ENCODE data around the gene ADGRD1.
"Not testable (repeated sequence)": the region's sequence is repeated elsewhere in the genome, so short reads cannot be mapped to it uniquely, and the experiment has no call there.

Gene ADGRD1

DNA sequence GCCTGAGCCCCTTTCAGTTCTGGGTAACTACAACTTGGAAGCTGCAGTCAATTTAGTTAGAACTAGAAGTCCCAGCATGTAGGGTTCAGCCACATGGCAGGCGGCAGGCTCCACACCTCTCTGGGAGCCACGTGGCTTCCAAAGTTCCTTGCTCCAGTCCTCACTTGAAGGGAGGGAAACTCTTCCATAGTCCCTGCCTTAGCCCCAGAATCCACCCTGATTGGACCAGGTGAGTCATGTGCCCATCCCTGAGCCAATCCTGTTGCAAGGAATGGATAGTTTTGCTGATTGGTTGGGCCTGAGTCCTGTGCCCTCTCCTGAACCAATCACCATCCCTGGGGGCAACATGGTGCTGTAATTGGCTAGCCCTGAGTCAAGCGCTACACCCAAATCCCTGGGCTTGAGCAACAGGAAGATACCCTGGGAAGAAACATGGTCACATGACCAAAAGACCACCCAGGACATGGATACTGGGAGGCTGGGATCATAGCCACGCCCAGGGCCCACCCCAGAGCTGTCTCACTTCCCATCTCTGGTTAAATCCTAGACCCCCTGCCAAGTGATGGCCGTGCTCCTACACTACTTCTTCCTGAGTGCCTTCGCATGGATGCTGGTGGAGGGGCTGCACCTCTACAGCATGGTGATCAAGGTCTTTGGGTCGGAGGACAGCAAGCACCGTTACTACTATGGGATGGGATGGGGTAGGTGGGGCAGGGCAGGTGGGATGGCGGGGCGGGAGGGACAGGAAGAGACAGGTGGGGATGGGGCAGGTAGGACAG is 154.7 kb downstream of the ADGRD1 start:
- no peak for DNase-seq

GRCh38 chr12:131111446-131111845 is 157.7 kb downstream of the ADGRD1 start:
- no peak for DNase-seq

- no peak for DNase-seq
Observed at GRCh38 chr12:131112021-131112420, 158.3 kb downstream of the ADGRD1 start.

DNA sequence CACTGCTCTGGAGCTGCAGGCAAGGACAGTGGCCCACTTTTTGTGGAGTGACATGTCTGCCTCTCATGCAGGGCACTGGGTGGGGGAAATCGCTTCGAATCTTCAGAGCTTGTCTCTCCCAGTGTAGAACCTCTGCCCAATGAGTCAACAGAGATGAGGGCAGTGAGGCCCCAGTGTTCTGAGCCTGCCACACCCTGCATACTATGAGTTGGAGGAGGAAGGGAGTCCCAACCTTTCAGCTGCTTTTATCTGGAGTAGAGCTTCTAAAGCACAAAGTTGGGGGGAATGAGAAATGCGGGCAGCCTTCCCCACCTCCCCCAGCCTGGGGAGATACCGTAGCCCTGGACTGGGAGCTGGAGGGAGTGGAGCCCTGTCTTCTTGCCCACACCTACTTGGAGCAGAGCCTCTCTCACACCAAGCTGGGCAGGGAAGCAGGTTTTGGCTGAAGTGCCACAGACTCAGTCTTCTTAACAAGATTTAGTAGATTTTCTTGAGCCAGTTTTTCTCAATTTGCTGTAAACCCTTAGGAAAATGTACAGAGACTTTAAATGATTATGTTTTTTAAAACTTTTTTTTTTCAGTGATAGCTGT is 159.1 kb downstream of the ADGRD1 start:
- DNase-seq: no peak

DNA sequence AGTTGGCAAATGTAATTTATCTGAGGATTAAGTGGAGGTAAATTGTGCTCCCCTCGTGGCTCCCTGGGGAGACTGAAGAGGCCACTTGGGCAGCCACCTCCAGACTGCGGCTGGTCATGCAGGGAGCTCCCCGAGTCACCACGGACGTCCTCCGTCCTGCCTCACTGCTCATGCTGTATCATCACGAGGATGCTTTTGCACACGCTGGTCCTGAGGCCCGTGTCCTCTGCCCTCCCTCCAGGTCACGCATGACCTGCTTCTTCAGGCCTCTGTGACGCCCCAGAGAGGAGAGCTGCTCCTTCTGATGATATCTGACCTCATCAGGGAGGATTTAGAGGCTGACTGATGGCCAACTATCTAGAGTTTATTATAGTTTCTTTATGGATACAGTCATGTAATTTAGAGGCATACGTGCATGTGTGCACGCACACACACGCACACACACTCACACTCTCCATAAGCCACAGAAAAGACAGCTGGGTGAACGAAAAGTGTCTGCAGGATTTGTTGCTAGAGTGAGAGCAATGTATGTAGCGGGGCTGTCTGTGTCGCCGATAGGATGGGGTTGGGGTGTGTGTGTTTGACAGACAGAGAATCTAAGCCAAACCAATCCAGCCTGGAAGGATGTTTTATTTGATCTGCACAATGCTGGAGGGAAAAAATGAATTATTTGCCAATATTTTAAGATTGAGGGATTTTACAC is 160.0 kb downstream of the ADGRD1 start:
- DNase-seq: no peak

GRCh38 chr12:131114271-131114670 is 160.6 kb downstream of the ADGRD1 start:
- no peak for DNase-seq

DNA sequence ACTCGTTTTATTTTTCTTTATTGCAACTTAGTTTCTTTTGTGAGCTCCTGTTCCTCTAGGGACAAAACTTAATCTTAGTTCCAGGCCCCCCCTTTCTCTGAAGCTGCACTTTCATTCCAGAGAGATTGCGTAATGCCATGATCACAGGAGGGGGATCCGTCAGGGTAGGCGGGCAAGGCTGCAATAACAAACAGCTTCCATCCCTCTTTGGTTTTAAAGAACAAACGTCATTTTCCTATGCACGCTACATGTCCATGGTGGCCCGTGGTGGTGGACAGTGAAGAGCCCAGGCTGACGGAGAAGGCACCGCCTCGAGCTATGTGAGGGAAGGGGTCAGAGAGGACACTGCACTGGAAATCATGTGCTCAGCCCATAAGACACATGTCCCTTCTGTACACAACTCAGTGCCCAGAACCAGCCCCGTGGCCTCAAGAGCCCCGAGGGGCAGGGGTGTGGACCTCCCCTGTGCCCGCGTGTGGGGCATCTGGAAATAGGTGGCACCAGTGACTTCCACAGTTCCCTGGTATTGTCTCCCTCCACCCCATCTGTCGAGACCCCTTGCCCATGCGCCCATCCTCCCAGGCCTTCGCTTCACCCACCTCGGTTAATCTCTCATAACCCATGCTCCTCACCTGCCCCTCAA is 161.4 kb downstream of the ADGRD1 start:
- no peak for DNase-seq

DNA sequence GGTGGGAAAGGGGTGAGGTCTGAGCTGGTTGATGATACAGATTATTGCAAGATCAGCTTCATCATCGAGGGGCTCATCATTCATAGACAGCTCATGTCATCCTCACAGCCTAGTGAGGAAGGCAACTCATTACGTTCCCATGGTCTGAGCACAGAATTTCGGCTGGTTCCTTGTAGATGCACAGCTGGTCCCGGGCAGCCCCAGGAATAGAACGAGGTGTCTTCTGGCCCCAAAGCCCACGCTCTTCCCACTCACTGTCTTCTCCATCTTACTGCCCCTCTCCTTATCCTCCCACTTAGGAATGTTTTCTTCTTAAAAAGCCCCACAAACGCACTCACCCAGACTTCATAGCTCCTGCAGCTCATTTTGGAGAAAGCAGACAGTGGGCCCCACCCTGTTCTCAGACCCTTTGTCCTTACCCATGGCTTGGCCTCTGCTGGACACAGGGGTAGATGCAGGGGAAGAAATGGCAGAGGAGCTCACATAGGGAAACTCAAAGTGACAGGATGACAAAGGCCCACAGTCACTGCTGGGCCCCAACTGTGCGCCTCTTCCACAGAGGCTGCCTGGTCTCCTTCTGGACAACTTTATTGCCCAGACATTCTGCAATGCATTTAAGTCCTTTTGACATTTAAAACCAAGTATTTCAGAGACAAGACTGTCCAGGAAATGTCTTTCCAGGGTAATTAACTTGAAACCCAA is 162.2 kb downstream of the ADGRD1 start:
- DNase-seq: no peak

- no peak for DNase-seq
Observed at GRCh38 chr12:131116468-131117117, 162.9 kb downstream of the ADGRD1 start.

GRCh38 chr12:131117438-131118245 is 163.9 kb downstream of the ADGRD1 start:
- no peak for DNase-seq

GRCh38 chr12:131118371-131118770 is 164.7 kb downstream of the ADGRD1 start:
- no peak for DNase-seq

DNA sequence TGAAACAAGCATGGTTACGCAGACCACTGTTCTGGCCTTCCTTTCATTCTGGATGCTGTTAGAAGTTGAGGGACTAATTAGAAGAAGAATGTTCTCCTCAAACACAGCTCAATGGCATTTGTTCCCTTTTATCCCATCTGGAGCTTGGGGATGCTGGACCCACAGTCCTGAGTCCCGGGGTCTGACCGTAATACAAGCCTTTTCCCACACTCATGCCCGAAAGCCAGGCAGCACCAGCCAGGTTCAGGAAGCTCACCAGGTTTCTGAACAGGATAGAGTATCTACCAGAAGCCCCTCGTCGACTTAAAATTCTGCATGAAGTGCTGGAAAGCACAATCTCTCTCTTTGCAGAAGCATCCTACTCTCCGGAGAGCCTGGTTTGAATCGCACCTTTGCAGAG is 165.6 kb downstream of the ADGRD1 start:
- not testable (repeated sequence) for DNase-seq

- no peak for DNase-seq
Observed at GRCh38 chr12:131119936-131120335, 166.2 kb downstream of the ADGRD1 start.

DNA sequence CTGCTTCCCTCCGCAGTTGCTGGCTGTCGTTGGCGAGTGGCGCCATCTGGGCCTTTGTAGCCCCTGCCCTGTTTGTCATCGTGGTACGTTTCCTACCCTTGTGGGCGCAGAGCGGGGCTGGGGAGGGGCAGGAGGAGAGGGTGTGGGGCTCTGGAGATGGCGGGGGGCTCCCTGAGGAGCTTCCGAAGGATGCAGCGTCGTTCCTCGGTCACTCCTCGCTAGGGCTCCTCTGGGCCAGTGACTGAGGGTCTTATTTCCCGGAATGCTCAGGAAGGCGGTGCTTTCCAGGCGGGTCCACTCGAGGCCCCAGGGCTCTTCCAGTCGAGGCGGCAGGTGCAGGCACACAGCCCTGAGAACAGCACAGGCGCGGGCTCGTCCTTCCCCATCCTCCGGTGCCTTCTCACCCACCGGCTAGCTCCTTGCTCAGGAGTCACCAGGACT is 167.1 kb downstream of the ADGRD1 start:
- DNase-seq: no peak

DNA sequence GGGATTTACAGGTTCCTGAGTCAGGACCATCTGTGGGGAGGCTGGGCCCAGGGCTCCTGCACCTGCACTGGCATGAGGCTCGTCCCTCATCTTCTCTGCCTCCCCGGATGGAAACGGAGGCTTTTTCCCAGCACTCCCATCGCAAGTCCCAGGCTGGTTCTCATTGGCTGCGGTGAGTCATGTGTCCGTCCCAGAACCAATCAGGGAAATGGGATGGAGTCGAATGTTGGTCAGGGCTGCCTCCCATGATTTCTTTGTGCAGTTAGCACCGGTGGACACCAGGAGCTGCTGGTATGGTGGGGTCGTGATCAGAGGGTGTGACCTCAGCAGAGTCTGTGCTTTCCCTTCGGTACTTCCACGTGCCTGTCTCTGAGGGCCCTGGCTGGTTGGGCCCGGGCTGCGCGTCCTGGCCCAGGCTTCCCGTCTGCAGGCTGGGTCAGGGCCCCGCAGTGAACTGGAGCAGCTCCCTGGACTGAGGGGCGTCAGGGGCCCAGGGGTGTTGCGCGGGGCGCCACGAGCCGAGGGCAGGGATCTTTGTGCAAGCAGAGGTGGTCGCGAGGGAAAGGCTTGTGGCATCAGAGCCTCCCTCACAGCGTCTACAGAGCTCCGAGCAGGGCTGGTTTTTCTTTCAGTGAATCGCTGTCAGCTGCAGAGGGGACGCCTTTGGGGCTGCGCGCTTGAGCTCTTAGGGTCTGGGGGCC is 168.1 kb downstream of the ADGRD1 start:
- no peak for DNase-seq

DNA sequence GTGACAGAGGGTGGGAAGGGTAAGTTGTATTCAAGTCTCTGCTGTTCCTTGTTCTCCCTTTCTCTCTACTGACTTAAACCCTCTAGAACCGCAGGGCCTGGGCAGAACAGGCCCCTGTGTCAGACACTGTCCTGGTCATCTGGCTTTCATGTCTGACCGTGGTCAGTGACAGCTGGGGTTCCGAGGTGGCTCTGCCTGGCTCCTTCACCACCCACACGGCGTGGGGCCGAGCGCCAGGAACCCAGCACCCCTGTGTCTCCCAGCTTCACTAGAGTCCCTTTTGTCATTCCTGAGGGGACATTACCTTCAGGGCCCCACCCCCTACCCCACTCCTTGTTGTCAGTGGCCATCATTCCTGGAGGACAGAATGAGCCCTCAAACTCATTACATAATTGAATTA is 168.9 kb downstream of the ADGRD1 start:
- no peak for DNase-seq

DNA sequence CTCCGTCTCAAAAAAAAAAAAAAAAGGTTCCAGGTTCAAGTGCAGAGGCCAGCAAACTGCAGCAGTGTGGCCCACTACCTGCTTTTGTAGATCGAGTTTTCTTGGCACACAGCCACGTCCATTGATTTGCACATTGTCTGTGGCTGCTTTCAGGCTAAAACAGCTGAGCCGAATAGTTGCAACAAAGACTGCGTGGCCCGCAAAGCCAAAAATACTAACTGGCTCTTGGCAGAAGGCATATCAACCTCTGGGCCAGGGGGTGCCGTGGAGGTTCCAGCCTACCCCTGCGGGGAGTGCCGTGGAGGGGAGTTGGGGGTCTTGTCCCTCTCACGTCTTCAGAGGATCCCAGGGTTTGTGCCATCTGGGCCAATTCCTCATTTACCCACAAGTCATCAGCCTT is 170.1 kb downstream of the ADGRD1 start:
- DNase-seq: no peak

GRCh38 chr12:131124487-131125280 is 171.0 kb downstream of the ADGRD1 start:
- no peak for DNase-seq

DNA sequence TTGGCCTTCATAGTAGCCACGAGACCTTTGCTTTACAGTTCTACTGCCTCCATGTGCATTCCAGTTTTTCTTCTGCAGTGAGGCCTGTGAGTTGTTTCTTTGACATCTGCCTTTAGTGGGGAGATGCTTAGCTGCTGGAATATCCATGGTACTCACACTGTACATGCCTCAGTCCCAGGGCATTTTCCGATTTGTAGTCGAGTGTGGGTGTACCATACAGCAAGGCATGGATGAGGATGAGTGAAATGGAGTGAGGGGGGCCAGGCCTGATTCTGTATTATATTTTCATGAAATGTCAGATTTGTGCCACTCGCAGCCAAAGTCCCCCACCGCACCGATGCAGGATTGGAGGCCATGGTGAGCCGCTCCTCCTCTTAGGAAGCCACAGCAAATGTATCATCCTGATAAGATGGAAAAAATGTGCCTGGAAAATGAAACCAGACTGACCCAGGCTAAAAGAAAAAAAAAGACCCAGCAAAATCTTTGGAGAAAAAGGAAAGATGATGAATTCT is 173.0 kb downstream of the ADGRD1 start:
- no peak for DNase-seq

DNA sequence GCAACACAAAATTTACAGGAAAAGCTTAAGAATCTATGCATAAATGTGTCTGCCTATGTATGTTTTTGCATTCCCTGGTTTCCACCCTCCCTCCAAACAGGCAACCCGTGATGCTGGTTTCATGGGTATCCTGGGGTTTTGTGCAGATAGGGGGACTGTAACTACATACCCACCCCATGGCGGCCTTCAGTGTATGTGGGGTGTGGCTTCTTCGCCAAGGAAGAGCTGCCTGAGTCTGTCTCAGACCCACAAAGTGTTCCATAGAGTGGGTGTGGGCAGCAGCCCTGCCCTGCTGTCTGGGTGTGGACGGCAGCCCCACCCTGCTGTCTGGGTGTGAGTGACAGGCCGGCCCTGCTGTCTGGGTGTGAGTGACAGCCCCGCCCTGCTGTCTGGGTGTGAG is 174.8 kb downstream of the ADGRD1 start:
- no peak for DNase-seq

Data from stimulated activated CD4-positive, alpha-beta T cell treated with anti-CD3 and anti-CD28 coated beads, Interleukin-1b, Interleukin-23, amount 100 ng/mL, for 48 hours (primary cell).